Astrocyte of the cerebellum (primary cell): ENCODE data around the gene UNC13D.

Experiments used
- DNase-seq: peaks from one replicate; pipeline ENCODE4 v3.0.0-alpha.2; 2011; ENCODE audit warnings: low read depth
- H3K4me3 ChIP-seq: 2 replicates; pipeline ENCODE4 v1.5.1; 2011; ENCODE audit warnings: mild to moderate bottlenecking, low read depth, low read length, moderate library complexity
- in situ Hi-C: cut with HindIII; loops from 2 replicates; pipeline ENCODE4 v1.10.0; 2017; ENCODE audit warnings: low sequenced_read_pairs
- TF ChIP-seq, protein P1 (sequence below): IDR thresholded peaks from 2 replicates; pipeline ENCODE4 v1.5.1; 2012; ENCODE audit warnings: low read length, low read depth, moderate library complexity, mild to moderate bottlenecking; ENCODE audit errors: missing control alignments

The UNC13D gene

GRCh38 chr17:75850928-75851692 lies 6.9 kb upstream of the UNC13D start:
- in situ Hi-C loops, result no loop called here
- no peak overlapping the region for H3K4me3 ChIP-seq
- TF ChIP-seq, protein P1, sequence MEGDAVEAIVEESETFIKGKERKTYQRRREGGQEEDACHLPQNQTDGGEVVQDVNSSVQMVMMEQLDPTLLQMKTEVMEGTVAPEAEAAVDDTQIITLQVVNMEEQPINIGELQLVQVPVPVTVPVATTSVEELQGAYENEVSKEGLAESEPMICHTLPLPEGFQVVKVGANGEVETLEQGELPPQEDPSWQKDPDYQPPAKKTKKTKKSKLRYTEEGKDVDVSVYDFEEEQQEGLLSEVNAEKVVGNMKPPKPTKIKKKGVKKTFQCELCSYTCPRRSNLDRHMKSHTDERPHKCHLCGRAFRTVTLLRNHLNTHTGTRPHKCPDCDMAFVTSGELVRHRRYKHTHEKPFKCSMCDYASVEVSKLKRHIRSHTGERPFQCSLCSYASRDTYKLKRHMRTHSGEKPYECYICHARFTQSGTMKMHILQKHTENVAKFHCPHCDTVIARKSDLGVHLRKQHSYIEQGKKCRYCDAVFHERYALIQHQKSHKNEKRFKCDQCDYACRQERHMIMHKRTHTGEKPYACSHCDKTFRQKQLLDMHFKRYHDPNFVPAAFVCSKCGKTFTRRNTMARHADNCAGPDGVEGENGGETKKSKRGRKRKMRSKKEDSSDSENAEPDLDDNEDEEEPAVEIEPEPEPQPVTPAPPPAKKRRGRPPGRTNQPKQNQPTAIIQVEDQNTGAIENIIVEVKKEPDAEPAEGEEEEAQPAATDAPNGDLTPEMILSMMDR, result no peak
- no peak for DNase-seq

DNA sequence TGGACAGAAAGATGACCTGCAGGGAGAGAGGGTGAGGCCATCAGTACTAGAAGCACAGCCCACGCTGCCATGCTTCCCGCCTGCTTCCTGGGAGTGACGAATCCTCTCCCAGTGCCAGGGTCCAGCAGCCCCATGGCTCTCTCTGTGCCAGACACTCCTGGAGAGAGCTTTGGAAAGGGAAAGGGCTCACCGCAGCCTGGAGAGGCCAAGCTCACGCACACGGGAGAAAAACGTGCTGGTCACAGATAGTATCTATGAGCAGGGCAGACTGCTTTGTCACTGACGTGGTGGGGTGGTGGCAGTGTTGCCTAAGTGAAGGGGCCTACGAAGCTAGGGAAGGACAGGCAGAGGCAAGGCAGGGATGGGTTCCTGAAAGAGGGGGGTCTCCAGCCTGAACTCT lies 5.5 kb upstream of the UNC13D start:
- DNase-seq, result no peak
- no peak overlapping the region for H3K4me3 ChIP-seq
- in situ Hi-C loops, result loop anchor here (10.0 kb wide), 1 partner anchor 65 kb away; the partner anchor contains the start of gene UNK
- TF ChIP-seq, protein P1, result no peak

GRCh38 chr17:75849279-75849646 lies 5.1 kb upstream of the UNC13D start:
- H3K4me3 ChIP-seq, result no peak overlapping the region
- in situ Hi-C loops, result loop anchor here (10.0 kb wide), 1 partner anchor 64 kb away; the partner anchor contains the start of gene UNK
- no peak for DNase-seq
- TF ChIP-seq, protein P1, result no peak

- TF ChIP-seq, protein P1, result peak; percentile 78
- in situ Hi-C loops, result loop anchor here (10.0 kb wide), 1 partner anchor 64 kb away; the partner anchor contains the start of gene UNK
- H3K4me3 ChIP-seq, result no peak overlapping the region
- no peak for DNase-seq
Observed at GRCh38 chr17:75848523-75849278, 4.5 kb upstream of the UNC13D start.

DNA sequence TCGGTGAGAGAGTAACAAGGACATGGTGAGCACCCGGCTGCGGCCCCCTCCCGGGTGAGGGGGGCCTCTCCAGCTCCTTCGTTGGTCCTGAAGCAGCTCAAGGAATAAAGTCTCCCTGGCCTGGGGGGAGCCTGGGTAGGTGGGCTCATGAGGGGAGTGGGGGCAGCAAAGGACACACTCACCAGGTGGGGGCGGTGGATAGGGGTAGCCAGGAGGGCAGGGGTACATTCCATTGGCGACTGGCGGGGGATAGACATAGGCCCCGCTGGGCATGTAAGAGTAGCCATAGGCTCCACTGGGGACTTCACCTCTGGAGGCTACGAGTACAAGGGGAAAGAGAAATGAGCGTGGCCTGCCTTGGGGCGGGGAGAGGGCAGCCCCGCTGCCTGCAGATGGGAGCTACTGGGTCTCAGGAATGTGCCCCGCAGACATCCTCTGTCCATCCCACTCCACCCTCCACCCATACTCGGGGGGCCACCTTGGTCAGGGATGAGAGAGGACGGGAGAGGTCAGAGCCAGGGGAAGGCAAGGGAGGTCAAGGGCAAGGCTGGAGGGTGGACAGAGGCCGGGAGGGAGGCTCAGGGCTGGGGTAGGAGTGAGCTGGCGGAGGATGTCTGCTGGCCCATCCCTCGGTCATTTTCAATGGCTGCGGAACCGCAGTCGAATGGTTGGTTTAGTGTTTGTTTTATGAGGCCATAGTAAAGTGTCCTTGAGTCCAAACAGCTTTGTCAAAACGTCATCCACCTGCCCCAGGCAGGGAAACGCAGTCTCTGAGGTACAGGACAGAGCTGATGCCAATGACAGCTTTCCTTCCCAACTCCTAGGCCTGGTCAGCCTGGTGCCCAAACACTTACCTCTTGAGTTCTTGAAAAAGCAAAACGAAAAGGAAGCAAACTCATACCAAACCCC lies 3.7 kb upstream of the UNC13D start:
- in situ Hi-C loops, result loop anchor here (10.0 kb wide), 1 partner anchor 63 kb away; the partner anchor contains the start of gene UNK
- no peak for DNase-seq
- no peak overlapping the region for H3K4me3 ChIP-seq
- TF ChIP-seq, protein P1, result no peak
